NCI-H82 treated with DMSO at 0.1 percent for 48 hours (cell line): ENCODE data around the gene UNC80.
A peak's percentile ranks its signal among the peaks of the same experiment; 100 is the strongest.

Experiments
- DNase-seq: peaks from one replicate; lab custom pipeline; 2025; ENCODE audit not compliant: unreplicated experiment; lab: John Stamatoyannopoulos, UW

Gene UNC80

GRCh38 chr2:209960676-209961630, 189.3 kb downstream of the UNC80 start:
- peak; percentile 55 for DNase-seq

DNA sequence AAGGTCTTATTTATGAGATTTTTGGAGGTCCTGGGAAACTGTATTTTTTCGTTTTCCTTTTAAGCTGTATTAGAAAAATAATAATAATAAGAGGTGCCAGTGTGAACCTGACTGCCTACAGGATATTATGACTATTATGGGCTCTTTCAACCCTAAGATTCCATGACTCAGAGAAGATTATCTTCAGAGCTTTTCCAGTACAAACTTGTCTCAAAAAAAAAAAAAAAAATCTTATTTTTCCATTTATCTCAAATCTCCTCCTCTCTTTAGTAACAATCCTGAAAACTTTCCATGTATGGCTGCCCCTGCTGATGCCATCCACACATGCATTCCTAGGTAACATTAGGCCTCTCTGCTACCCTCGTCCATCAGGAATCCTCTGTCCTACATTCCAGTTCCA, 194.1 kb downstream of the UNC80 start:
- no peak for DNase-seq

DNA sequence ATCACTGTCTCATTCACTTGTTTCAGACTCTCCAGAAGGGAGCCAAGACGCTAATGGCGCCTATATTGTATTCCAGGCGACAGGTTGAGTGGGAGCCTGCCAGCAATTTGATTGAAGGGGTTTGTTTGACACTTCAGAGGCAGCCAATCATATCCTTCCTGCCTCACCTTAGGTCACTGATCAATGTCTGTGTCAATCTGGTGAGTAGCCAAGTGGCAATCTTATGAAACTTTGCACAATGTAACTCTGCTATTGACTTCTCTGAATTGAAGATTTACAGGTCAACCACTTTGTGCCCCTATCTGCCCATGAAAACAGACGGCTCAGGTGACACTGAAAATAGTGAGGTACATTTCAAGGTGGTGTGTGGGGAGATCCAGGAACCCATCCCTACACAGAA, 198.1 kb downstream of the UNC80 start:
- DNase-seq = no peak

DNA sequence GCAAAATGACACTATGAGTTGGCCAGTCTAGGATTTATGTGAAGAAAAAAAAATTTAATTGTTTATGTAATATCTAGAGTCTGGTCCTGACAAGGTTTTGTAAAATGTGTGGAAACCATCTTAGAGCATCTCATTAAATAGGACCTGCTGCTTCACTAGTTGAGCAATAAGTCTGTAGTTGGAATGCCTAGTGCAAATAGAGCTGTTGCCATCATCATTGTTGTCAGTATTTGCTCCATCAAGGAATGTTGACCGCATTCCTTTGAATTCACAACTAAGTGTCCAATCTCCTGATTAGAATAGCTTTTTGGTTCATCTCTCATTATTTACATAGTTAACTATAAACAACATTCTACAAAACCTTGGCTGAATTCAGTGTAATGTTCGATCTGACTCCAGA, 198.6 kb downstream of the UNC80 start:
- no peak for DNase-seq

GRCh38 chr2:209970711-209971110, 199.1 kb downstream of the UNC80 start:
- DNase-seq = no peak

- DNase-seq = no peak
Observed at GRCh38 chr2:209973328-209973727, 201.7 kb downstream of the UNC80 start.

- DNase-seq = no peak
Observed at GRCh38 chr2:209974576-209974975, 202.9 kb downstream of the UNC80 start.

DNA sequence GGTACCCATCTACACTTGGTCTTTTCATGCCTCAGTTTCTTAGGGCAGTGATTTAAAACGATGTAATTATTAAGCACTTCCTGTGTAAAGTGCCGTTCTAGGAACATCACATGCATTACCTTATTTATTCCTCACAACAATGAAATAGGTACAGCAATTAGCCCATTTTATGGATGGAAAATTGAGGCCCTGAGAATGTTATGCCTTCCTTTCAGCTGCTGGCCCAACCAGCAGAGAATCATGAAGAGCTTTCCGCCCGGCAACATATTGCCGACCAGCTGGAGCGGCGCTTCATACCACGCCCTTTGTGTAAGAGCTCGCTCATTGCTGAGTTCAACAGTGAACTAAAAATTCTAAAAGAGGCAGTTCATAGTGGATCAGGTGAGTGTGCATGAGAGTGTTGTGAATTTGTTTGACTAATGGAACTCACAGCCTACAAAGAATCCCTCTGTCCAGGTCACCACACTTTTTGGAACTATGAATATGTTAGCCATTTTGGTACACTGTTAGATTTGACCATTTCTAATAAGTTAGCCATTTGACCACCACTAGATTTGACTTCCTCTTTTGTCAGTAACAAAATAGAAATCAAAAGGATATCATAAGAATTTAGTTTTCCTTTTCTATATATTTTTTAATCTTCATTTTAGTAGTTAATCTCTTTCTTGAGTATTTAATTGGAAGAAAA, 205.2 kb downstream of the UNC80 start:
- DNase-seq = no peak

DNA sequence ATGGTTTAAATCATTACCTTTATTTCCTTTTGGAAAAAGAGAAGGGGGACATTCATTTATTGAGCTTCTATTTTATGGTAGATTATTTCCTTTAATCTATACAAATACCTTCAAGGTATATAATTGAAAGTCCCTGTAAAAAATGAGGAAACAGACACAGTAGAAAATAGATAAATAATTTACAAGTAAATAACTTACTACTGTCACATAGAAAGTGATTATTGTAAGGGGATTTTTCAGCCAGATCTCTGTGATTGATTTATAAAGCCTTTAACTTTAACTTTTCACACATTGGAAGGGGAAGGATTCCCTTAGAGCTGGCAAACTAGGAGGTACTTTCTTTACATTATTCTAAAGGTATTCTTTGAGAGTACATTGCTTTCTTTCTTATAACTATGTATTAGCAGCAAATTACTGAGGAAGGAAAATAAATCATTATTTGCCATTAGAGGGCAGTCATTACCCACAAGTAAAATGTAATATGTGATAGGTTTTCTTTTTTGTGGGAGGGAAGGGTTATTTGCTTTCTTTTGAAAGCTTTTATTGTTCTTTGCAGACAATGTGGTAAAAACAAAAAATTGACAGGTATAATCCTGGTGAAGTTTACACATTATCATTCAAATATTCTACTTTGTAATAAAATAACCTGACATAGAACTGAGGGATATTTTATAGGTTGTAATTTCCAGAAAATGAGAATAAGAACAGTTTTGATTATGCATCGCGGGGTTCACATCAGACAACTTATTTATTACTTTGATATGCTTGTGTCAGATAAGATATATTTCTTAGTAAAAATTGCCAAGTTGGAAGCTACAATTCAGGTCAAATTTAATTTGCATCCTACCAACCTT, 206.0 kb downstream of the UNC80 start:
- DNase-seq = peak; percentile 44

DNA sequence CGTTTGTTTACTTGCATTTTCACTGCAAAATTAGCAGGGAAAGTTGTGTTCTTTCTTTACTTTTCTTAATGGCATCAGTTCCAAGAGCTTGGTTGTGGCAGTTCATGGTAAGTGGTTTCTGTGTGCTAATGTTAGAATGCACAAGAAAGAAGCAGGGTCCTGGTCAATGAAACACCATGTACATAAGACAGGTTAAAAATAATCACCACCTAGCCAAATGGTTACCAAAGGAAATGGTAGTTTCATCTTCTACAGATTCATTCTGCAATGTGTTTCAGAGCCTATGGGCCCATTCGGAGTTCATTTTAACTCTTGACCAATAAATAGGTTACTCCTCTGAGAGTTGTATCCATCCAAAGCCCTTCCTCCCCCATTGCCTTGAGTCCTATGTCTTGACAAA, 212.7 kb downstream of the UNC80 start:
- no peak for DNase-seq

GRCh38 chr2:209985874-209986273, 214.2 kb downstream of the UNC80 start:
- DNase-seq = no peak

GRCh38 chr2:209986415-209986814, 214.8 kb downstream of the UNC80 start:
- no peak for DNase-seq

GRCh38 chr2:209988010-209988409, 216.4 kb downstream of the UNC80 start:
- no peak for DNase-seq

DNA sequence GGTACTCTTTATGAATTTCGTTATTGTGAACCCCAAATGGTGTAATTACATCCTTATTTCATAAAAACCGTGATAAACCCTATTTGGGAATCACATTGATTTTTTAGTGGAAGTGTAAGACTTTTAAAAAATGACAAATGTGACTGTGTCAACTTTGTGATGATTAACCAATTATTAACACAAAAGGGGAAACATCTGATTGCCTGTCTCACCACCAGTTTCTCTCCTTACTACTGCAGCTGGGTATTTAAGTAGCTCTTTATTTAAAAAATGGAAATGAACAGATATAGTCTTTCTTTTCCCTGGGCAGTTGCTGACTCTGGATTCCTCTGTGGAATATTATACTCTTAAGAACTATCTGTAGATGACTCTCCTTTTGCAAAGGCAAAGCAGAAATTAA, 219.2 kb downstream of the UNC80 start:
- DNase-seq = no peak

GRCh38 chr2:209993968-209994367, 222.3 kb downstream of the UNC80 start:
- DNase-seq = no peak

- no peak for DNase-seq
Observed at GRCh38 chr2:209998596-209998995, 227.0 kb downstream of the UNC80 start.

GRCh38 chr2:210000464-210001324, 229.1 kb downstream of the UNC80 start:
- no peak for DNase-seq

DNA sequence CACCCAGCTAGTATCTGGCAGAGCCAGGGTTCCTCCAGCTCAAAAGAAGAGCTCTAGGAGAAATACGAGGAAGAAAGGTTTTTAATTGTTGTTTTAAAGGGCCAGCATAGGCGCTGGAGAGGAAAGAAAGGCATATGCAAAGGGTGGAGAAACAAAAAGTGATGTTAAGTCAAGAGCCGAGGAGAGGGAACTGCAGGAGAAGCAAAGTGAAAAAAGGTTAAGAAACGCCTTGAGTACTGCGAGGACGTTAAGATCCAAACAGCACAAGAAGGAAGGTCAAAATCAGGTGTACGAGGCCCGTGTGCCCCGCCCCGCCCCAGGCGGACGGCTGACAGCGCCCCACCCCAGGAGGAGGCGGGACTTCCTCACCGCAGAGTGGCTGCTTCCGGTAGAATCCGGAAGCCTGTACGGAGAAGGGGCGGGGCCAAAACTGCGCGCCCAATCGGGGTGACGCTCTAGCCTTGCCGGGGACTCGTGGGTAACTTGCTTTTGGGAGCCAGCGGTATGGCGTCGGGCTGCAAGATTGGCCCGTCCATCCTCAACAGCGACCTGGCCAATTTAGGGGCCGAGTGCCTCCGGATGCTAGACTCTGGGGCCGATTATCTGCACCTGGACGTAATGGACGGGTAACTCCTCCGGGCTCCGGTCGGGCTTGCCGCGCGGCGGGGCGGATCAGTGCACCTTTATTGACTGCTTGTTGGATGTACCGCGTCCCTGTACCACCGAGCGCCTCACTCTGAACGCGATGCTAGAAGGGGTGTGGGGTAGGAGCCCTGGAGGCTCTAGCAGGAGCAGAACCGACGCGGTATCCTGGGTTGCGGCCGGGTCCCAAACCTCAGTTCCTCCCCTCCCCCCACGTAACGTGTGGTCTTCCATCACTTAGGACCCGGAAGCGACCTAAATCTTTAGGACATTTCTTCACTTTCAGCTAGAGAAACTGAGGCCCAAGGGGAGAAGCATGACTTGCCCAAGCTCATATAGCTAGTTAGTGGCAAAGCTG, 230.8 kb downstream of the UNC80 start, which contains the start of gene RPE:
RPE (plus strand) TSS at position 481 of the 1,000 bp plus-strand sequence; CDS start at position 505, 24 bp downstream.
- peak; percentile 85 for DNase-seq

DNA sequence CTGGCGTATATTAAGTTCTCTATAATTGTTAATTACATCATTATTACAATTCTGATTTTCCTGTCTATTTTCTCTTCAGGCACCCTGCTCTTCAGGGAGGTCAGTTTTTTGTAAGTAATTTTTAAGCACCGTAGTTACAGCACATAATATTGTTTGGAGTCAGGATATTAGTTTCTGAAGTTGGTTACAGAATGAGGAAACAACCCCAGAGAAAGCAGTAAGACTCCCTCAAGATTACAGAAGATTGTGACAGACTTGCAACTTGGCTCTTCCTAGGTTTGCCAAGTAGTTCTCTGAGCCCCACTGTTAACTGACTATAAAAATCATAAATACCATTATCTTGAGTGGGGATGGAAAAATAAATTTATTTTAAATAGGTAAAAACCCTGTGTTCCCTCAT, 231.7 kb downstream of the UNC80 start:
- no peak for DNase-seq
